Panc1 (cell line): ENCODE measurements around the gene MFF. TPM values are rescaled to one million over a fixed set of nuclear protein-coding genes. Genes with fewer than 3 reads are reported as not detected.
"Not testable (repeated sequence)": the region's sequence is repeated elsewhere in the genome, so short reads cannot be mapped to it uniquely, and the experiment has no call there.

Source experiments
- ATAC-seq: fragments of 200-7000 bp; cut with Tn5 transposase; 2 replicates; pipeline ENCODE4 v1.9.1; 2020; ENCODE audit warnings: mild to moderate bottlenecking, moderate library complexity
- BruUV-seq: library from RNA; stranded (reverse); fragments of 400-500 nt; replicated peaks from 2 replicates; lab custom pipeline; 2021; lab: Mats Ljungman, UMichigan
- CTCF ChIA-PET: fragments of 300-600 bp; sonication (Branson Sonifier 250); formaldehyde crosslinking; loops from one replicate; lab custom pipeline; 2022; ENCODE audit warnings: antibody characterized with exemption; lab: Charles Lee
- POLR2A ChIA-PET: fragments of 300-600 bp; sonication (Branson Sonifier 250); formaldehyde crosslinking; loops from one replicate; lab custom pipeline; 2022; ENCODE audit warnings: antibody characterized with exemption; lab: Charles Lee
- DNase-seq: peaks from one replicate; pipeline ENCODE4 v3.0.0-alpha.2; 2010; ENCODE audit warnings: low read depth, low spot score
- H3K27ac ChIP-seq: 2 replicates; pipeline ENCODE4 v1.5.1; 2011; ENCODE audit warnings: mild to moderate bottlenecking, low read length, inconsistent platforms
- H3K27me3 ChIP-seq: fragments of 200-500 bp; sonication (Bioruptor generic); 2 replicates; pipeline ENCODE4 v1.6.0; 2014; ENCODE audit warnings: low read length, inconsistent platforms; ENCODE audit not compliant: control insufficient read depth, insufficient read depth
- H3K36me3 ChIP-seq: fragments of 200-500 bp; sonication (Bioruptor generic); 2 replicates; pipeline ENCODE4 v1.5.1; 2014; ENCODE audit warnings: inconsistent platforms, mild to moderate bottlenecking, low read length, moderate library complexity; ENCODE audit not compliant: control insufficient read depth, insufficient read depth
- H3K4me1 ChIP-seq: 2 replicates; pipeline ENCODE4 v1.5.1; 2011; ENCODE audit warnings: inconsistent platforms, mild to moderate bottlenecking, low read length, moderate library complexity; ENCODE audit not compliant: control insufficient read depth, insufficient read depth
- H3K4me3 ChIP-seq, 2 experiments: 2 replicates each; pipeline ENCODE4 v1.5.1; 2011 to 2012; ENCODE audit warnings: low read depth in 2 of 2, low read length in 2 of 2, mild to moderate bottlenecking in 2 of 2, inconsistent platforms in 1 of 2, moderate library complexity in 1 of 2
- H3K9me3 ChIP-seq: fragments of 200-500 bp; sonication (Bioruptor generic); 2 replicates; pipeline ENCODE4 v1.5.1; 2014; ENCODE audit warnings: low read depth, mild to moderate bottlenecking, inconsistent platforms, low read length, moderate library complexity; ENCODE audit not compliant: control insufficient read depth, insufficient read depth
- POLR2AphosphoS5 ChIP-seq: IDR thresholded peaks from 2 replicates; pipeline ENCODE4 v1.6.1; 2012; ENCODE audit warnings: mild to moderate bottlenecking, low read depth, low read length, moderate library complexity
- SIN3A ChIP-seq: IDR thresholded peaks from 2 replicates; pipeline ENCODE4 v1.6.1; 2012; ENCODE audit warnings: low read depth, mild to moderate bottlenecking, low read length, moderate library complexity, borderline replicate concordance; ENCODE audit not compliant: insufficient read depth
- TCF7L2 ChIP-seq: IDR thresholded peaks from 2 replicates; pipeline ENCODE4 v1.6.1; 2011; ENCODE audit warnings: mild to moderate bottlenecking, low read depth, low read length, inconsistent platforms
- in situ Hi-C: cut with HindIII; loops from 2 replicates; pipeline ENCODE4 v1.10.0; 2016; ENCODE audit warnings: low sequenced_read_pairs, low pct_unique_long_range_greater_than_20kb
- intact Hi-C: fragments of 100-400 bp; cut with micrococcal nuclease; formaldehyde crosslinking; loops from one replicate; pipeline ENCODE4 v1.10.0; 2022; ENCODE audit not compliant: unreplicated experiment
- total RNA-seq: library from RNA; stranded (reverse); gene quantifications from one replicate; pipeline ENCODE4 v1.2.1, GENCODE V29; 2021; ENCODE audit not compliant: unreplicated experiment
- TF ChIP-seq, protein P1 (sequence below): fragments of 450-650 bp; IDR thresholded peaks from 2 replicates; pipeline ENCODE4 v1.5.1; 2017; ENCODE audit warnings: mild to moderate bottlenecking
- TF ChIP-seq, protein P2 (sequence below), 2 experiments: IDR thresholded peaks; 2 replicates each; pipeline ENCODE4 v1.6.1; 2011 to 2012; ENCODE audit warnings: low read depth in 2 of 2, control low read depth in 1 of 2, low read length in 1 of 2, mild to moderate bottlenecking in 1 of 2, moderate library complexity in 1 of 2; ENCODE audit not compliant: insufficient read depth in 1 of 2

Gene MFF
- total RNA-seq, 1 experiment from 2014 or later, result 60.6 TPM

DNA sequence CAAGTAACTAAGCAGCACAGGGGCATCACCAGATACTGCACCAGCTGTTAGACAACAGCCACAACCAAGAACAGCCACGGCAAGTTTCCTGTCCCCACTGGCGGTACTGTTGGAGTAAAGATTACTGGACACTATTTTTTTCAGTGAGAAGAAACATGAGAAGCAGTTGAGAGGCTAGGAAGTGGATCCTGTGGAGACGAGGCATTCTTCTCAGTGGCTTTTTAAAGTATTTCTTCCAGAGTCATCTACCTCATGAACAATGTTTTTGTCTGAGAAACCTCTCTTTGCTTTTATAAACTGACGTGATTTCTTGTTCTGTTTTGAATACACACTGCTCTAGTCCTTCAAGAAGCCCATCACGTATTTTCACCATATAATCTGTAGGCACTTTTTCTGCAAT lies 35.3 kb downstream of the MFF start:
- Histone ChIP-seq H3K9me3 (no peaks in the 10 kb centered on the region), H3K27ac (no peak overlapping the region), H3K36me3 (peaks cover 12% of the 10 kb centered on the region), H3K27me3 (no peaks in the 10 kb centered on the region), H3K4me3 (no peak overlapping the region), H3K4me1 (no peaks in the 10 kb centered on the region)
- DNase-seq (no peak), ATAC-seq (no peak)
- BruUV-seq, result no TSS peak
- intact Hi-C loops, result no loop called here
- CTCF ChIA-PET, result no interaction called here
- POLR2A ChIA-PET, result no interaction called here
- in situ Hi-C loops, result no loop called here
- no peak for TF ChIP-seq TCF7L2
- TF ChIP-seq, protein P1, sequence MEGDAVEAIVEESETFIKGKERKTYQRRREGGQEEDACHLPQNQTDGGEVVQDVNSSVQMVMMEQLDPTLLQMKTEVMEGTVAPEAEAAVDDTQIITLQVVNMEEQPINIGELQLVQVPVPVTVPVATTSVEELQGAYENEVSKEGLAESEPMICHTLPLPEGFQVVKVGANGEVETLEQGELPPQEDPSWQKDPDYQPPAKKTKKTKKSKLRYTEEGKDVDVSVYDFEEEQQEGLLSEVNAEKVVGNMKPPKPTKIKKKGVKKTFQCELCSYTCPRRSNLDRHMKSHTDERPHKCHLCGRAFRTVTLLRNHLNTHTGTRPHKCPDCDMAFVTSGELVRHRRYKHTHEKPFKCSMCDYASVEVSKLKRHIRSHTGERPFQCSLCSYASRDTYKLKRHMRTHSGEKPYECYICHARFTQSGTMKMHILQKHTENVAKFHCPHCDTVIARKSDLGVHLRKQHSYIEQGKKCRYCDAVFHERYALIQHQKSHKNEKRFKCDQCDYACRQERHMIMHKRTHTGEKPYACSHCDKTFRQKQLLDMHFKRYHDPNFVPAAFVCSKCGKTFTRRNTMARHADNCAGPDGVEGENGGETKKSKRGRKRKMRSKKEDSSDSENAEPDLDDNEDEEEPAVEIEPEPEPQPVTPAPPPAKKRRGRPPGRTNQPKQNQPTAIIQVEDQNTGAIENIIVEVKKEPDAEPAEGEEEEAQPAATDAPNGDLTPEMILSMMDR, result no peak
- TF ChIP-seq POLR2AphosphoS5, result no peak
- no peak for TF ChIP-seq SIN3A
- TF ChIP-seq, protein P2, sequence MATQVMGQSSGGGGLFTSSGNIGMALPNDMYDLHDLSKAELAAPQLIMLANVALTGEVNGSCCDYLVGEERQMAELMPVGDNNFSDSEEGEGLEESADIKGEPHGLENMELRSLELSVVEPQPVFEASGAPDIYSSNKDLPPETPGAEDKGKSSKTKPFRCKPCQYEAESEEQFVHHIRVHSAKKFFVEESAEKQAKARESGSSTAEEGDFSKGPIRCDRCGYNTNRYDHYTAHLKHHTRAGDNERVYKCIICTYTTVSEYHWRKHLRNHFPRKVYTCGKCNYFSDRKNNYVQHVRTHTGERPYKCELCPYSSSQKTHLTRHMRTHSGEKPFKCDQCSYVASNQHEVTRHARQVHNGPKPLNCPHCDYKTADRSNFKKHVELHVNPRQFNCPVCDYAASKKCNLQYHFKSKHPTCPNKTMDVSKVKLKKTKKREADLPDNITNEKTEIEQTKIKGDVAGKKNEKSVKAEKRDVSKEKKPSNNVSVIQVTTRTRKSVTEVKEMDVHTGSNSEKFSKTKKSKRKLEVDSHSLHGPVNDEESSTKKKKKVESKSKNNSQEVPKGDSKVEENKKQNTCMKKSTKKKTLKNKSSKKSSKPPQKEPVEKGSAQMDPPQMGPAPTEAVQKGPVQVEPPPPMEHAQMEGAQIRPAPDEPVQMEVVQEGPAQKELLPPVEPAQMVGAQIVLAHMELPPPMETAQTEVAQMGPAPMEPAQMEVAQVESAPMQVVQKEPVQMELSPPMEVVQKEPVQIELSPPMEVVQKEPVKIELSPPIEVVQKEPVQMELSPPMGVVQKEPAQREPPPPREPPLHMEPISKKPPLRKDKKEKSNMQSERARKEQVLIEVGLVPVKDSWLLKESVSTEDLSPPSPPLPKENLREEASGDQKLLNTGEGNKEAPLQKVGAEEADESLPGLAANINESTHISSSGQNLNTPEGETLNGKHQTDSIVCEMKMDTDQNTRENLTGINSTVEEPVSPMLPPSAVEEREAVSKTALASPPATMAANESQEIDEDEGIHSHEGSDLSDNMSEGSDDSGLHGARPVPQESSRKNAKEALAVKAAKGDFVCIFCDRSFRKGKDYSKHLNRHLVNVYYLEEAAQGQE (IDR thresholded peaks at IDR 0.05; ENCODE audit: insufficient read depth in 1 of 2, low read depth in 2 of 2, low read length in 1 of 2), result no peak

DNA sequence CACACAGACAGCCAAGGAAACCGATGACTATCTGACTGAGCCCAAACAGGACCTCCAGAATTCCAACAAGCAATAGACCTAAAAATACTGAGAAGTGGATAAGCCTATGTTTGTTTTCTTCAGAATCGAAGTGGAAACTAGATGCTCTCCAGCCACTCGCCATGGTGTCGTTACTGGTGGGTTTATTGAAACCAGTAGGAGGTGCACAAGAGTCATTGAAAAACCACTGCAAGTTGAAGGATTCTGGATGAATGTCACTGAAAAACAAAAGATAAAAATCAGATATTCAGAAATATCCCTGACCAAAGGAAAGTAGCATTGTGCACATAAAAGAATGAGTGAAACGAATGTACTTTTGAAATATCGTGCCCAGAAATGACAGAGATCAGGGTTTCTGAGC lies 38.7 kb downstream of the MFF start:
- no TSS peak for BruUV-seq
- intact Hi-C loops (no loop called here), in situ Hi-C loops (no loop called here)
- no peaks in the 10 kb centered on the region for H3K4me1 ChIP-seq
- no peaks in the 10 kb centered on the region; the same call in 1 of the 2 replicates for H3K36me3 ChIP-seq
- ChIA-PET POLR2A (no interaction called here), CTCF (no interaction called here)
- H3K4me3 ChIP-seq, result no peak overlapping the region
- ATAC-seq (no peak), DNase-seq (no peak)
- TF ChIP-seq POLR2AphosphoS5, result no peak
- no peak for TF ChIP-seq TCF7L2
- TF ChIP-seq SIN3A, result no peak
- TF ChIP-seq, protein P1, result peak; percentile 40
- TF ChIP-seq, protein P2 (IDR thresholded peaks at IDR 0.05; ENCODE audit: insufficient read depth in 1 of 2, low read depth in 2 of 2, low read length in 1 of 2), result no peak
- no peak overlapping the region for H3K27ac ChIP-seq
- no peaks in the 10 kb centered on the region for H3K27me3 ChIP-seq
- H3K9me3 ChIP-seq, result no peaks in the 10 kb centered on the region

DNA sequence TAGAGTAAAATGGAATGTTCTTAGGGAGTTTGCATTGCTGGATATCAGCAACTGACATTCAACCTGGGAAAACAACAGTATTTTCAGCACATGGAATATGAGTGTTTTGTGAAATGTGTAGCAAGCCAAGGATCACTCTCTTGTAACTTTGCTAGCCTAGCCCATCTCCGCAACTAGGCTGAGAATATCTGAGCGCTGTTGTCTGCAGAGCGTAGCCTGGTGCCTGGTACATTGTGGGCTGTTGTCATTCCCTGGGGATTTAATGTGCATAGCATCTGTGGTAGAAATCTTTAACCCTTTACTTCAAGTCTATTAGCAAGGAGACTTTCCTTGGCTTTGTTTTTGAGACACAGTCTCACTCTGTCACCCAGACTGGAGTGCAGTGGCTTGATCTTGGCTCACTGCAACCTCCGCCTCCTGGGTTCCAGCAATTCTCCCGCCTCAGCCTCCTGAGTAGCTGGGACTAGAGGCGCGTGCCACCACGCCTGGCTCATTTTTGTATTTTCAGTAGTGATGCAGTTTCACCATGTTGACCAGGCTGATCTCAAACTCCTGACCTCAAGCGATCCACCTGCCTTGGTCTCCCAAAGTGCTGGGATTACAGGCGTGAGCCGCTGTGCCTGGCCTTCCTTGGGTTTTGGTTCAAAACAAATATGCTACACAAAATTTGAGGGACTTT lies 39.7 kb downstream of the MFF start:
- in situ Hi-C loops, H3K27ac ChIP-seq, DNase-seq, H3K36me3 ChIP-seq, H3K27me3 ChIP-seq, H3K4me3 ChIP-seq, H3K4me1 ChIP-seq, CTCF ChIA-PET, H3K9me3 ChIP-seq, ATAC-seq, BruUV-seq, intact Hi-C loops: not testable (repeated sequence)
- POLR2A ChIA-PET, result interaction anchor here (0.7 kb wide), 1 partner anchor 843 kb away, joined by 7 read pairs; no protein-coding TSS in a partner anchor
